Measurements from ENCODE around the gene ALAD. TPM values are rescaled to one million over a fixed set of nuclear protein-coding genes. Genes with fewer than 3 reads are reported as not detected.
A peak's percentile ranks its signal among the peaks of the same experiment; 100 is the strongest.
"Not testable (repeated sequence)": the region's sequence is repeated elsewhere in the genome, so short reads cannot be mapped to it uniquely, and the experiment has no call there.

ALAD gene
- total and polyA plus RNA-seq, 4 donors, result 40.2 to 258 (median 74.2) TPM

DNA sequence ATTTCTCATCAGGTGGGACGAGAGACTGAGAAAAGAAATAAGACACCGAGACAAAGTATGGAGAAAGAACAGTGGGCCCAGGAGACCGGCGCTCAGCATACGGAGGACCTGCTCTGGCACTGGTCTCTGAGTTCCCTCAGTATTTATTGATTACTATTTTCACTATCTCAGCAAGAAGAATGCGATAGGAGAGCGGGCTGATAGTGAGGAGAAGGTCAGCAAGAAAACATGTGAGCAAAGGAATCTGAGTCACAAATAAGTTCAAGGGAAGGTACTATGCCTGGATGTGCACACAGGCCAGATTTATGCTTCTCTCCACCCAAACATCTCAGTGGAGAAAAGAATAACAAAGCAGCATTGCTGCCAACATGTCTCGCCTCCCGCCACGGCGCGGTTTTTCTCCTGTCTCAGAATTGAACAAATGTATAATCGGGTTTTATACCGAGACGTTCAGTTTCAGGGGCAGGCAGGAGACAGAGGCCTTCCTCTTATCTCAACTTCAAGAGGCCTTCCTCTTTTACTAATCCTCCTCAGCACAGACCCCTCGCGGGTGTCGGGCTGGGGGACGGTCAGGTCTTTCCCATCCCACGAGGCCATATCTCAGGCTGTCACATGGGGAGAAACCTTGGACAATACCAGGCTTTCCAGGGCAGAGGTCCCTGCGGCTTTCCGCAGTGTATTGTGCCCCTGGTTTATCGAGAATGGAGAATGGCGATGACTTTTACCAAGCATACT is 21.8 kb downstream of the ALAD start:
- H3K36me3 ChIP-seq (ENCODE audit: control insufficient read depth in 4 of 4, insufficient read depth in 3 of 4, low read depth in 1 of 4, low read length in 3 of 4); H3K9me3 ChIP-seq (ENCODE audit: control insufficient read depth in 4 of 4, low read length in 3 of 4); H3K4me3 ChIP-seq (ENCODE audit: low read depth in 1 of 3, low read length in 3 of 3); H3K9ac ChIP-seq (ENCODE audit: low read depth in 1 of 2, low read length in 2 of 2); H3K27me3 ChIP-seq (ENCODE audit: control insufficient read depth in 4 of 4, insufficient read depth in 4 of 4, low read length in 3 of 4); DNase-seq (ENCODE audit: low spot score): not testable (repeated sequence)
- 28% methylated on average over 24 of the region's 24 CpGs for WGBS
- TF ChIP-seq SP1 (IDR thresholded peaks at IDR 0.05), result peak; percentile 33
- peak; percentile 21 to 22 for TF ChIP-seq HNF4A (conservative IDR thresholded peaks at IDR 0.05)
- Histone ChIP-seq H3K27ac (ENCODE audit: low read depth in 1 of 2, low read length in 2 of 2) (peak overlapping the region in 1 of 2 donors; percentile 28), H3K4me1 (ENCODE audit: control insufficient read depth in 4 of 4, insufficient read depth in 4 of 4, low read length in 3 of 4) (peaks cover 8 to 59% (median 53%) of the 10 kb centered on the region in 4 donors)

DNA sequence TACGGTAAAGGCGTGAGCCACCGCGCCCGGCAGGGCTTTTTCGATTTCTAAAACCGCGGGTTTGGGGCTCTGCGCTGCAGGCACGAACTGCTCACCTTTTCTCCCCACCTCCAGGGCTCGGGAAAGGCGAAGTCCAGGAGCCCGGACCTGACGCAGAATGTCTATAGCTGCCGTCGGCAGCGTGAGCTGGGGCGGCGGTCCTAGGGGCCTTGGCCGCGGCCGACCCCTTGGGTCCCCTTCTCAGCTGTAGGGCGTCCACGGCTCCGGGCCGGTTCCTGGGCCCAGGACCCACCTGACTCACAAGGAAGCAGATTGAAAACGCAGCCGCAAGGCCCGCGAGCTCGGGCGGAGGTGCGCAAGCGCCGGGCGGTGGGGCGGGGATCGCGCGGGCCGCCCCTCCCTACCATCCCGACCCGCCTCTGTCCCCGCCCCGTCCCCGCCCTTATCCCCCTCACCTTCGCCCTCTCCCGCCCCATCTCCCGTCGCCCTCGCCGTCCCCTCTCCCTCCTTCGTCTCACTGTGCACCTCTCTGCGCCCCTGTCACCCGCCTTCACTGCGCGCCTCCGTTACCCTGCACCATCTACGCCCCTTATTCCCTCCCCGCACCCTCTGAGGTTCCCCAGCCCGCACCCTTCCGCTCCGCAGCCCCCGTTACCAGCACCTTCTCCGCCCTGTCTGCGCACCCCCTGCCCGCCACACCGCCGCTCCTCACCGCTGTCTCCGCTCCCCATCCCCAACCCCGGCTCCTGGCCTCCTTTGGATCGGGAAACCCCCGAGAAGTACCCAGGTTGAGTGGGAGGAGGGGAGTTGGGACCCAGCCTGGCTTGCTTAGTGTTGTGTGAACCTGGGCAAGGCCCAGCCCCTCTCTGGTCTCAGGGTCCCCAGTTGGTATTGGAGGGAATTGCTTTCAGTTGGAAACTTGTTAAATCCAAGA is 24.2 kb downstream of the ALAD start, which contains the start of gene HDHD3:
HDHD3 (minus strand) TSS at position 353 of the 934 bp plus-strand sequence. CDS start 2,632 bp downstream, outside the sequence.
- DNase-seq (ENCODE audit: low spot score), result peak; percentile 83
- under 1% methylated on average over 74 of the region's 74 CpGs for WGBS
- Histone ChIP-seq H3K4me1 (ENCODE audit: control insufficient read depth in 4 of 4, insufficient read depth in 4 of 4, low read length in 3 of 4) (peaks cover 8 to 71% (median 59%) of the 10 kb centered on the region in 4 donors), H3K27ac (ENCODE audit: low read depth in 1 of 2, low read length in 2 of 2) (peak within 1 kb of the TSS; percentile 75 to 77), H3K36me3 (ENCODE audit: control insufficient read depth in 4 of 4, insufficient read depth in 3 of 4, low read depth in 1 of 4, low read length in 3 of 4) (peaks cover 5 to 17% (median 10%) of the 10 kb centered on the region in 4 donors), H3K9me3 (ENCODE audit: control insufficient read depth in 4 of 4, low read length in 3 of 4) (no peaks in the 10 kb centered on the region), H3K9ac (ENCODE audit: low read depth in 1 of 2, low read length in 2 of 2) (peak within 1 kb of the TSS; percentile 55 to 82), H3K4me3 (ENCODE audit: low read depth in 1 of 3, low read length in 3 of 3) (peak within 1 kb of the TSS; percentile 63 to 92 (median 91)), H3K27me3 (ENCODE audit: control insufficient read depth in 4 of 4, insufficient read depth in 4 of 4, low read length in 3 of 4) (no peaks in the 10 kb centered on the region)
- TF ChIP-seq HNF4A (conservative IDR thresholded peaks at IDR 0.05) (peak; percentile 4 to 33), NR2F2 (IDR thresholded peaks at IDR 0.05) (no peak)
- TF ChIP-seq, protein P1, sequence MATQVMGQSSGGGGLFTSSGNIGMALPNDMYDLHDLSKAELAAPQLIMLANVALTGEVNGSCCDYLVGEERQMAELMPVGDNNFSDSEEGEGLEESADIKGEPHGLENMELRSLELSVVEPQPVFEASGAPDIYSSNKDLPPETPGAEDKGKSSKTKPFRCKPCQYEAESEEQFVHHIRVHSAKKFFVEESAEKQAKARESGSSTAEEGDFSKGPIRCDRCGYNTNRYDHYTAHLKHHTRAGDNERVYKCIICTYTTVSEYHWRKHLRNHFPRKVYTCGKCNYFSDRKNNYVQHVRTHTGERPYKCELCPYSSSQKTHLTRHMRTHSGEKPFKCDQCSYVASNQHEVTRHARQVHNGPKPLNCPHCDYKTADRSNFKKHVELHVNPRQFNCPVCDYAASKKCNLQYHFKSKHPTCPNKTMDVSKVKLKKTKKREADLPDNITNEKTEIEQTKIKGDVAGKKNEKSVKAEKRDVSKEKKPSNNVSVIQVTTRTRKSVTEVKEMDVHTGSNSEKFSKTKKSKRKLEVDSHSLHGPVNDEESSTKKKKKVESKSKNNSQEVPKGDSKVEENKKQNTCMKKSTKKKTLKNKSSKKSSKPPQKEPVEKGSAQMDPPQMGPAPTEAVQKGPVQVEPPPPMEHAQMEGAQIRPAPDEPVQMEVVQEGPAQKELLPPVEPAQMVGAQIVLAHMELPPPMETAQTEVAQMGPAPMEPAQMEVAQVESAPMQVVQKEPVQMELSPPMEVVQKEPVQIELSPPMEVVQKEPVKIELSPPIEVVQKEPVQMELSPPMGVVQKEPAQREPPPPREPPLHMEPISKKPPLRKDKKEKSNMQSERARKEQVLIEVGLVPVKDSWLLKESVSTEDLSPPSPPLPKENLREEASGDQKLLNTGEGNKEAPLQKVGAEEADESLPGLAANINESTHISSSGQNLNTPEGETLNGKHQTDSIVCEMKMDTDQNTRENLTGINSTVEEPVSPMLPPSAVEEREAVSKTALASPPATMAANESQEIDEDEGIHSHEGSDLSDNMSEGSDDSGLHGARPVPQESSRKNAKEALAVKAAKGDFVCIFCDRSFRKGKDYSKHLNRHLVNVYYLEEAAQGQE (IDR thresholded peaks at IDR 0.05), result peak; percentile 22

DNA sequence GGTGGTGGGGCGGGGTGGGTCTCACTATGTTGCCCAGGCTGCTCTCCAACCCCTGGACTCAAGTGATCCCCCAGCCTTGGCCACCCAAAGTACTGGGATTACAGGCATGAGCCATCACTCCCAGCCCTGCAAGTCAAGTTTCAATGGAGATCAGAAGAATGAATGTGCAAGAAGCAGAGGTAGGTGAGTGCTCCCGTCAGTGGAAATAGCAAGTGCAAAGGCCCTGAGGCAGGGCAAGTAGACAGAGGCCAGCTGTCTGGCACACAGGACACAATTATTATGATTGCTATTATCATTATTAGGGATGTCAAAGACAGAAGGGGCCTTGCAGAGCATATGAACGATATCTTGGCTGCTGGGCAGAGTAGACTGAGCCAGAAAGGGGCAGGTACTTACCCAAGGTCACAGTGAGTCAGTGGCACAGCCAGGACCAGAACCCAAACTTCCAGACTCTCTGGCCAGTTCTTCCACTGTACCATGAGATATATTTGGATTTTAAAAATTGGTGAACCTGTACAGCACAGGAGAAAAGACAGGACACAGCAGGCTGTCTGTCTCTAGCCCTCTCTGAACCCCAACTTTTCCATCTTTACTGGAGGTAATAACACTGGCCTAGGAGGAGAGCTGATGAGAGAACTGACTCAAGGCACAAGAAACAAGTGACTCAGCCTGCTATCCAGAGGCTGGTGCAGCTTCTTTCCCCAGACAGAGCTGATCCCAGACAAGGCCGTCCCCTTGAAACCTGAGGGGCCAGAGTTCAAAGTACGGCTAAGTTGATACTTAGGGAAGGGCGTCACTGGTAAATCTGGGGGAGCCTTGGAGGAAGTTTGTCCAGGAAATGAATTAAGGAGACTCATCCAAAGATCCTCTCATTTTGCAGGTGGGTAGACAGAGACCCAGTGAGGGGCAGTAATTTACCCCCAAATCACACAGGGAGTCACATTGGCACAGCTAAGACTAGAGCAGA is 25.7 kb downstream of the ALAD start:
- peaks cover 5 to 17% (median 10%) of the 10 kb centered on the region in 4 donors for H3K36me3 ChIP-seq (ENCODE audit: control insufficient read depth in 4 of 4, insufficient read depth in 3 of 4, low read depth in 1 of 4, low read length in 3 of 4)
- peaks cover 6 to 73% (median 55%) of the 10 kb centered on the region in 4 donors for H3K4me1 ChIP-seq (ENCODE audit: control insufficient read depth in 4 of 4, insufficient read depth in 4 of 4, low read length in 3 of 4)
- H3K9ac ChIP-seq (ENCODE audit: low read depth in 1 of 2, low read length in 2 of 2), result peak overlapping the region; percentile 10 to 61
- peak overlapping the region; percentile 57 to 92 (median 63) for H3K4me3 ChIP-seq (ENCODE audit: low read depth in 1 of 3, low read length in 3 of 3)
- no peak for TF ChIP-seq FOXA2 (IDR thresholded peaks at IDR 0.05)
- TF ChIP-seq HNF4A (conservative IDR thresholded peaks at IDR 0.05), result peak; percentile 45 to 46
- no peaks in the 10 kb centered on the region for H3K9me3 ChIP-seq (ENCODE audit: control insufficient read depth in 4 of 4, low read length in 3 of 4)
- peak overlapping the region; percentile 5 to 22 for H3K27ac ChIP-seq (ENCODE audit: low read depth in 1 of 2, low read length in 2 of 2)
- no peaks in the 10 kb centered on the region for H3K27me3 ChIP-seq (ENCODE audit: control insufficient read depth in 4 of 4, insufficient read depth in 4 of 4, low read length in 3 of 4)
- WGBS, result 39% methylated on average over 6 of the region's 6 CpGs
- DNase-seq (ENCODE audit: low spot score), result no peak
